Ishikawa (cell line): Measurements from ENCODE around the gene STXBP4.

ENCODE experiments used
- CEBPB ChIP-seq: IDR thresholded peaks from 2 replicates; pipeline ENCODE4 v1.6.1; 2012
- EGR1 ChIP-seq: IDR thresholded peaks from 2 replicates; pipeline ENCODE4 v1.6.1; 2012
- EP300 ChIP-seq: IDR thresholded peaks from 2 replicates; pipeline ENCODE4 v1.6.1; 2012; ENCODE audit warnings: borderline replicate concordance
- TAF1 ChIP-seq: IDR thresholded peaks from 2 replicates; pipeline ENCODE4 v1.6.1; 2012; ENCODE audit warnings: low read depth, mild to moderate bottlenecking
- TCF12 ChIP-seq: IDR thresholded peaks from 2 replicates; pipeline ENCODE4 v1.6.1; 2012; ENCODE audit warnings: low read depth
- YY1 ChIP-seq: IDR thresholded peaks from 2 replicates; pipeline ENCODE4 v1.6.1; 2012; ENCODE audit warnings: low read depth
- TF ChIP-seq, protein P1 (sequence below): IDR thresholded peaks from 2 replicates; pipeline ENCODE4 v1.6.1; 2012; ENCODE audit warnings: low read depth, mild to moderate bottlenecking

DNA sequence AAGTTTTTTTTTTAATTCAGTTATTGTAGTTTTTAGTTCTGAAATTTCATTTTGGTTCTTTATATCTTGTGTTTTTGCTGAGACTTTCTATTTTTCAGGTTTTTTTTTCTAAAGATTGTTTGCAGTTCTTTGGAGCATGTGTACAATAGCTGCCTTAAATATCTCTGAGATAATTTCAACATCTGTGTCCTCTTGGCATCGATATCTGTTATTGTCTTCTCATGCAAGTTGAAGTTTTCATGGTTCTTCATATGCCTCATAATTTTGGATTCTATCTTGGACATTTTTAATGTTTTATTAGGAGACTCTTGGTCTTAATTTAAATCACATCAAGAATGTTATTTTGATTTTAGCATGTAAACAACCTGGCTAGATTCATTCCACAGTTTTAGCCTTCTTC, 22.9 kb upstream of the STXBP4 start:
- TF ChIP-seq TCF12 (no peak), CEBPB (no peak), EP300 (no peak), TAF1 (no peak), YY1 (no peak), EGR1 (no peak)
- TF ChIP-seq, protein P1, sequence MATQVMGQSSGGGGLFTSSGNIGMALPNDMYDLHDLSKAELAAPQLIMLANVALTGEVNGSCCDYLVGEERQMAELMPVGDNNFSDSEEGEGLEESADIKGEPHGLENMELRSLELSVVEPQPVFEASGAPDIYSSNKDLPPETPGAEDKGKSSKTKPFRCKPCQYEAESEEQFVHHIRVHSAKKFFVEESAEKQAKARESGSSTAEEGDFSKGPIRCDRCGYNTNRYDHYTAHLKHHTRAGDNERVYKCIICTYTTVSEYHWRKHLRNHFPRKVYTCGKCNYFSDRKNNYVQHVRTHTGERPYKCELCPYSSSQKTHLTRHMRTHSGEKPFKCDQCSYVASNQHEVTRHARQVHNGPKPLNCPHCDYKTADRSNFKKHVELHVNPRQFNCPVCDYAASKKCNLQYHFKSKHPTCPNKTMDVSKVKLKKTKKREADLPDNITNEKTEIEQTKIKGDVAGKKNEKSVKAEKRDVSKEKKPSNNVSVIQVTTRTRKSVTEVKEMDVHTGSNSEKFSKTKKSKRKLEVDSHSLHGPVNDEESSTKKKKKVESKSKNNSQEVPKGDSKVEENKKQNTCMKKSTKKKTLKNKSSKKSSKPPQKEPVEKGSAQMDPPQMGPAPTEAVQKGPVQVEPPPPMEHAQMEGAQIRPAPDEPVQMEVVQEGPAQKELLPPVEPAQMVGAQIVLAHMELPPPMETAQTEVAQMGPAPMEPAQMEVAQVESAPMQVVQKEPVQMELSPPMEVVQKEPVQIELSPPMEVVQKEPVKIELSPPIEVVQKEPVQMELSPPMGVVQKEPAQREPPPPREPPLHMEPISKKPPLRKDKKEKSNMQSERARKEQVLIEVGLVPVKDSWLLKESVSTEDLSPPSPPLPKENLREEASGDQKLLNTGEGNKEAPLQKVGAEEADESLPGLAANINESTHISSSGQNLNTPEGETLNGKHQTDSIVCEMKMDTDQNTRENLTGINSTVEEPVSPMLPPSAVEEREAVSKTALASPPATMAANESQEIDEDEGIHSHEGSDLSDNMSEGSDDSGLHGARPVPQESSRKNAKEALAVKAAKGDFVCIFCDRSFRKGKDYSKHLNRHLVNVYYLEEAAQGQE = no peak
